Measurements from ENCODE around the gene MAP6. TPM values are rescaled to one million over a fixed set of nuclear protein-coding genes. Genes with fewer than 3 reads are reported as not detected.

Gene MAP6
- total RNA-seq, 1 donor from 2014 or later = 2.1 TPM

DNA sequence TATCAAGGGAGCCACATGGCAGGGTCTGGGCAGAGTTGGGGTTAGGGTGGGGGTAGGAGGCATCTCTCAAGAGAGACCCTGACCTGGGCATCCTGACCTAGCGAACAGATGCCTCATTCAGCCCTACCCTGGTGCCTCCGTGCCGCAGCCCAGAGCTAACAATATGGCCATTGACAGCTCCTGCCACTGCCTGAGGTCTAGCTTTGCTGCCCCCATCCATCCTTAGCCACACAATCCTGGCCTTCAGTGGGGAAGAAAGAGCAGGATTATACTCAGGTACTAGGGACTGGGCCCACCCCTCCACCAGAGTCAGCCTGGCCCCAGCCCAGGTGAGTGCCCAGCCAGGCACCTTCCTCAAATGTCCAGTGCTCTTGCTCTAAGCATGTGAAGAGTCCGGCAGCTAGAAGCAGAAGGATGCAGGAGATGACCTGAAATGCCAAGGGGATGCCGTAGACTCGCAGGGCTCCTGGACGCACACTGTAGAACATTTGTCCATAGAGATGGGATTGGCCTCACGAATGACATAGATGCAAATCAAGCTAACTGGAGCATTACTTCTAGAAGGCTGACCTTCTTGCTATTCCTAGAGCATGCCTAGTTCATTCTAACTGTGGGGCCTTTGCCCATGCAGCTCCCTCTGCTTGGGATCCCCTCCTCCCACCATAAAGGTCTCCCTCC, 120.1 kb downstream of the MAP6 start:
- H3K9ac ChIP-seq (ENCODE audit: low read depth in 1 of 3, low read length in 3 of 3) = no peak overlapping the region
- H3K9me3 ChIP-seq (ENCODE audit: control insufficient read depth in 3 of 3, low read length in 3 of 3) = no peaks in the 10 kb centered on the region
- H3K36me3 ChIP-seq (ENCODE audit: control insufficient read depth in 3 of 3, insufficient read depth in 3 of 3, low read length in 3 of 3) = no peaks in the 10 kb centered on the region
- peaks cover 9 to 13% (median 10%) of the 10 kb centered on the region in 3 donors for H3K4me1 ChIP-seq (ENCODE audit: control insufficient read depth in 3 of 3, insufficient read depth in 3 of 3, low read length in 3 of 3)
- H3K27ac ChIP-seq (ENCODE audit: low read depth, low read length) = no peak overlapping the region
- peaks cover 0 to 2% (median 0%) of the 10 kb centered on the region in 3 donors for H3K27me3 ChIP-seq (ENCODE audit: control insufficient read depth in 3 of 3, insufficient read depth in 3 of 3, low read length in 3 of 3)
- no peak overlapping the region for H3K4me3 ChIP-seq (ENCODE audit: low read length in 3 of 3)

GRCh38 chr11:75547617-75548058, 121.2 kb downstream of the MAP6 start:
- H3K4me3 ChIP-seq (ENCODE audit: low read length in 3 of 3) = peak overlapping the region in 1 of 3 donors; percentile 23
- H3K27ac ChIP-seq (ENCODE audit: low read depth, low read length) = no peak overlapping the region
- H3K4me1 ChIP-seq (ENCODE audit: control insufficient read depth in 3 of 3, insufficient read depth in 3 of 3, low read length in 3 of 3) = peaks cover 4 to 5% (median 5%) of the 10 kb centered on the region in 3 donors
- H3K9ac ChIP-seq (ENCODE audit: low read depth in 1 of 3, low read length in 3 of 3) = peak overlapping the region in 2 of 3 donors; percentile 14 to 66
- no peaks in the 10 kb centered on the region for H3K9me3 ChIP-seq (ENCODE audit: control insufficient read depth in 3 of 3, low read length in 3 of 3)
- H3K36me3 ChIP-seq (ENCODE audit: control insufficient read depth in 3 of 3, insufficient read depth in 3 of 3, low read length in 3 of 3) = no peaks in the 10 kb centered on the region
- peaks cover 0 to 2% (median 0%) of the 10 kb centered on the region in 3 donors for H3K27me3 ChIP-seq (ENCODE audit: control insufficient read depth in 3 of 3, insufficient read depth in 3 of 3, low read length in 3 of 3)

GRCh38 chr11:75547177-75547576, 121.7 kb downstream of the MAP6 start:
- H3K4me3 ChIP-seq (ENCODE audit: low read length in 3 of 3) = no peak overlapping the region
- H3K9me3 ChIP-seq (ENCODE audit: control insufficient read depth in 3 of 3, low read length in 3 of 3) = no peaks in the 10 kb centered on the region
- no peak overlapping the region for H3K9ac ChIP-seq (ENCODE audit: low read depth in 1 of 3, low read length in 3 of 3)
- H3K36me3 ChIP-seq (ENCODE audit: control insufficient read depth in 3 of 3, insufficient read depth in 3 of 3, low read length in 3 of 3) = no peaks in the 10 kb centered on the region
- peaks cover 0 to 2% (median 0%) of the 10 kb centered on the region in 3 donors for H3K27me3 ChIP-seq (ENCODE audit: control insufficient read depth in 3 of 3, insufficient read depth in 3 of 3, low read length in 3 of 3)
- H3K4me1 ChIP-seq (ENCODE audit: control insufficient read depth in 3 of 3, insufficient read depth in 3 of 3, low read length in 3 of 3) = peaks cover 4 to 5% (median 5%) of the 10 kb centered on the region in 3 donors
- no peak overlapping the region for H3K27ac ChIP-seq (ENCODE audit: low read depth, low read length)

- H3K9me3 ChIP-seq (ENCODE audit: control insufficient read depth in 3 of 3, low read length in 3 of 3) = no peaks in the 10 kb centered on the region
- H3K36me3 ChIP-seq (ENCODE audit: control insufficient read depth in 3 of 3, insufficient read depth in 3 of 3, low read length in 3 of 3) = no peaks in the 10 kb centered on the region
- H3K27ac ChIP-seq (ENCODE audit: low read depth, low read length) = no peak overlapping the region
- H3K4me1 ChIP-seq (ENCODE audit: control insufficient read depth in 3 of 3, insufficient read depth in 3 of 3, low read length in 3 of 3) = peaks cover 4 to 5% (median 5%) of the 10 kb centered on the region in 3 donors
- peaks cover 0 to 2% (median 0%) of the 10 kb centered on the region in 3 donors for H3K27me3 ChIP-seq (ENCODE audit: control insufficient read depth in 3 of 3, insufficient read depth in 3 of 3, low read length in 3 of 3)
- no peak overlapping the region for H3K9ac ChIP-seq (ENCODE audit: low read depth in 1 of 3, low read length in 3 of 3)
- H3K4me3 ChIP-seq (ENCODE audit: low read length in 3 of 3) = no peak overlapping the region
Measured at GRCh38 chr11:75543806-75544205, 125.0 kb downstream of the MAP6 start.

GRCh38 chr11:75542088-75542438, 126.8 kb downstream of the MAP6 start:
- H3K4me1 ChIP-seq (ENCODE audit: control insufficient read depth in 3 of 3, insufficient read depth in 3 of 3, low read length in 3 of 3) = no peaks in the 10 kb centered on the region

DNA sequence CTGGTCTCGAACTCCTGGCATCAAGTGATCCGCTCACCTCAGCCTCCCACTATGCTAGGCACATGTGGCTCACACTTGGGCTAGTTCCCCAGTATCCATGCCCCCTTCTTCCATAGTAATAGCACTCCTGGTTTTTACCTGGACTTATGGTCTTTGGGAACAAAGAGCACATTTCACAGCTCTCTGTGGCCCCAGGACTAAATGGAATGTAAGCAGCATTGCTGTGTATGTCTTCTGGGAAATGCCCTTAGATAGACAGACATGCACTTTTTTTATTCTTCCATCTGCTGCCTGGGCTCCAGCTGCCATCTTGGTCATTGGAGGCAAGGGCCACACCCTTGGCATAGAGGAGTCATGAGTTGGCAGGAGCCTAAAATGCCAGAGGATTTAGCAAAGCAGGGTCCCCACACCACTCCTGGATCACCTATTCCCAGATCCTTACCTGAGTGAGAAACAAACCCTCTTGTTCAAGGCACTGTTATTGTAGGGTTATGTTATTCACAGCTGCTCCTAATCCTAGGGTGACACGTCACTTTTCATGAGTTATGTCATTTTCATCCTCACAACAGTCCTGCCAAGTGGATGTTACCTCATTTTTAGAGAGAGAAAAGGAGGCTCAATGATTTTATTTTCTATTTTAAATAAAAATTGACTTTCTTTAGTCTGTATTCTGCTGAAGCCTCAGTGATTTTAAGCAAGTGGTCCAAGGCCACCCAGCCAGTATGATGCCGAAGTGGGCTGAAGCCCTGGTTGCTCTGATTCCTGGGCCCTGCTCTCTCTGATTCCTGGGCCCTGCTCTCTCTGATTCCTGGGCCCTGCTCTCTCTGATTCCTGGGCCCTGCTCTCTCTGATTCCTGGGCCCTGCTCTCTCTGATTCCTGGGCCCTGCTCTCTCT, 127.4 kb downstream of the MAP6 start:
- H3K27ac ChIP-seq (ENCODE audit: low read depth, low read length) = no peak overlapping the region
- H3K4me1 ChIP-seq (ENCODE audit: control insufficient read depth in 3 of 3, insufficient read depth in 3 of 3, low read length in 3 of 3) = no peaks in the 10 kb centered on the region
- H3K36me3 ChIP-seq (ENCODE audit: control insufficient read depth in 3 of 3, insufficient read depth in 3 of 3, low read length in 3 of 3) = no peaks in the 10 kb centered on the region
- H3K9ac ChIP-seq (ENCODE audit: low read depth in 1 of 3, low read length in 3 of 3) = no peak overlapping the region
- no peak overlapping the region for H3K4me3 ChIP-seq (ENCODE audit: low read length in 3 of 3)
- H3K9me3 ChIP-seq (ENCODE audit: control insufficient read depth in 3 of 3, low read length in 3 of 3) = no peaks in the 10 kb centered on the region
- H3K27me3 ChIP-seq (ENCODE audit: control insufficient read depth in 3 of 3, insufficient read depth in 3 of 3, low read length in 3 of 3) = peaks cover 0 to 2% (median 0%) of the 10 kb centered on the region in 3 donors

More at GRCh38 chr11:75542088-75542438, 126.8 kb downstream of the MAP6 start:
- no peak overlapping the region for H3K4me3 ChIP-seq (ENCODE audit: low read length in 3 of 3)
- H3K27ac ChIP-seq (ENCODE audit: low read depth, low read length) = no peak overlapping the region
- H3K36me3 ChIP-seq (ENCODE audit: control insufficient read depth in 3 of 3, insufficient read depth in 3 of 3, low read length in 3 of 3) = no peaks in the 10 kb centered on the region
- H3K27me3 ChIP-seq (ENCODE audit: control insufficient read depth in 3 of 3, insufficient read depth in 3 of 3, low read length in 3 of 3) = peaks cover 0 to 2% (median 0%) of the 10 kb centered on the region in 3 donors
- H3K9me3 ChIP-seq (ENCODE audit: control insufficient read depth in 3 of 3, low read length in 3 of 3) = no peaks in the 10 kb centered on the region
- H3K9ac ChIP-seq (ENCODE audit: low read depth in 1 of 3, low read length in 3 of 3) = no peak overlapping the region

GRCh38 chr11:75539459-75540334, 129.1 kb downstream of the MAP6 start:
- Histone ChIP-seq H3K4me3 (ENCODE audit: low read length in 3 of 3) (no peak overlapping the region), H3K27me3 (ENCODE audit: control insufficient read depth in 3 of 3, insufficient read depth in 3 of 3, low read length in 3 of 3) (no peaks in the 10 kb centered on the region), H3K27ac (ENCODE audit: low read depth, low read length) (no peak overlapping the region), H3K9me3 (ENCODE audit: control insufficient read depth in 3 of 3, low read length in 3 of 3) (no peaks in the 10 kb centered on the region), H3K36me3 (ENCODE audit: control insufficient read depth in 3 of 3, insufficient read depth in 3 of 3, low read length in 3 of 3) (no peaks in the 10 kb centered on the region), H3K9ac (ENCODE audit: low read depth in 1 of 3, low read length in 3 of 3) (no peak overlapping the region), H3K4me1 (ENCODE audit: control insufficient read depth in 3 of 3, insufficient read depth in 3 of 3, low read length in 3 of 3) (no peaks in the 10 kb centered on the region)

DNA sequence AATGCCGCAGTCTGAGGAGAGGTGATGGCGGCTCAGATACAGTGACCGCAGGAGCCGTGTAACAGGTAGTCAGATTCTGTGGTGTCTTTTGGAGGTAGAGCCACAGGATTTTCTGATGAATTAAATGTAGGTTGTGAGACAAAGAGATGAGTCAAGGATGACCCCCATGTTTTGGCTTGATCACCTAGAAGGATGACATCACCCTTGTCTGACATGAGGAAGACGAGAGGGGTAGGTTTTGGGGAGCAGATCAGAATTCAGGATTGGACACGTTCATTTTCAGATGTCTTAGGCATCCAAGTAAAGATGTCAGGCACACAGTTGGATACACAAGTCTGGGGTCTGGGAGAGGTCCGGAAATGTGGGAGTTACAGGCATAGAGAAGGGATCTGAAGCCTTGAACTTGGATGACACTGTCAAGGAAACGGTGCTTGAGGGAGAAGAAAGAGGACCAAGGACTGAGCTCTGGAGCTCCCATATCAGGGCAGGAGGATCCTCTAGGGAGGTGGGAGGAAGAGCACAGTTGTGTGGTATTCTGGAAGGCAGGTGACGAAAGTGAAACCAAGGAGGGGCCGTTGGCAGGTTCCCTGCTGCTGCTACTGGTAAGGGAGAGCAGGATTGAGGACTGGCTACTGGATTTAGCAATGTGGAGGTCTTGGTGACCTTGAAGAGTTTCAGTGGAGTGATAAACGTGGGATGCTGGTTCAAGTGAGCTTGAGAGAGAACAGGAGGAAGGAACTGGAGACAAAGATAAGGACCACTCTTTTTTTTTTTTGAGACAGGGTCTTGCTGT, 130.5 kb downstream of the MAP6 start:
- Histone ChIP-seq H3K4me3 (ENCODE audit: low read length in 3 of 3) (no peak overlapping the region), H3K36me3 (ENCODE audit: control insufficient read depth in 3 of 3, insufficient read depth in 3 of 3, low read length in 3 of 3) (no peaks in the 10 kb centered on the region), H3K9me3 (ENCODE audit: control insufficient read depth in 3 of 3, low read length in 3 of 3) (no peaks in the 10 kb centered on the region), H3K4me1 (ENCODE audit: control insufficient read depth in 3 of 3, insufficient read depth in 3 of 3, low read length in 3 of 3) (peaks cover 0 to 2% (median 0%) of the 10 kb centered on the region in 3 donors), H3K27me3 (ENCODE audit: control insufficient read depth in 3 of 3, insufficient read depth in 3 of 3, low read length in 3 of 3) (no peaks in the 10 kb centered on the region), H3K9ac (ENCODE audit: low read depth in 1 of 3, low read length in 3 of 3) (no peak overlapping the region), H3K27ac (ENCODE audit: low read depth, low read length) (no peak overlapping the region)

DNA sequence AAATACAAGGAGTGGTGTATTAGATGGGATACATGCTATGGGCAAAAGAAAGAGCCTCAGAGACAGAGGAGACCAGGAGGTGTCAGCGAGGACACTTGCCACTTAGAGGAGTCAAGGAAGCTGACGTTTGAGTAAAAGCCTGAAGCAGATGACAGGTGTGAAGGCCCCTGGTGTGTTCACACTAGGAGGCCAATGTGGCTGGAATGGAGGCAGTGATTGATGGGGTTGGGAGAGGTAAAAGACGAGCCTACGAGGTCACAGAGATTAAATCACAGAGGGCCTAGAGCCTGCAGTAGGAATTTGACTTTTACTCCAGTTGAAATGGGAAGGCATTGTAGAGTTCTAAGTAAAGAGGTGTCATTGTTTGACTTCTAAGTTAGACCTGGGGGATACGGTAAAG, 131.1 kb downstream of the MAP6 start:
- no peaks in the 10 kb centered on the region for H3K36me3 ChIP-seq (ENCODE audit: control insufficient read depth in 3 of 3, insufficient read depth in 3 of 3, low read length in 3 of 3)
- H3K9ac ChIP-seq (ENCODE audit: low read depth in 1 of 3, low read length in 3 of 3) = no peak overlapping the region
- no peaks in the 10 kb centered on the region for H3K27me3 ChIP-seq (ENCODE audit: control insufficient read depth in 3 of 3, insufficient read depth in 3 of 3, low read length in 3 of 3)
- H3K9me3 ChIP-seq (ENCODE audit: control insufficient read depth in 3 of 3, low read length in 3 of 3) = no peaks in the 10 kb centered on the region
- no peak overlapping the region for H3K4me3 ChIP-seq (ENCODE audit: low read length in 3 of 3)
- H3K4me1 ChIP-seq (ENCODE audit: control insufficient read depth in 3 of 3, insufficient read depth in 3 of 3, low read length in 3 of 3) = peaks cover 0 to 2% (median 0%) of the 10 kb centered on the region in 3 donors
- H3K27ac ChIP-seq (ENCODE audit: low read depth, low read length) = no peak overlapping the region

All from skeletal muscle tissue (tissue), 4 donors.